ENCODE data around the gene CASKIN1.
"Not testable (repeated sequence)": the region's sequence is repeated elsewhere in the genome, so short reads cannot be mapped to it uniquely, and the experiment has no call there.

Gene CASKIN1

DNA sequence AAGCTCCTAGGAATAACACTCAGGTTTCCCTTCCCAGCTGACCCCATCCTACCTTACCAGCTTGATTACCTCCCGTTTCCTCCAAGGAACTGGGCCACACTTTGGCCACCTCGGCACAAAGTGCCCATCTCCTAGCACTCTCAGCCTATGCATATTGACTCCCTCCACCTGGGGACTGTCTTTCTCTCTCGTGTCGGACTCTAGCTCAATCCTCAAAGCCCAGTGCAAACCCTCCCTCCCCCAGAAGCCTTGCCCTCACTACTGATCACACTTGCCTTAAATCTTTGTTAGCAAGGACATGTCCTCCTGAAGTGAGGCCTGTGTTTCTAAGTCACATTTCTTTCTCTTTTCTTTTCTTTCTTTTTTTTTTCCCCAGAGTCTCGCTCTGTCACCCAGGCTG lies 50.6 kb downstream of the CASKIN1 start:
- peak overlapping the region; percentile 44 for H4K12ac ChIP-seq (ENCODE audit: low read depth, low read length)
- H2BK12ac ChIP-seq (ENCODE audit: low read length), result no peak overlapping the region
- H4K8ac ChIP-seq (ENCODE audit: low read depth, low read length), result no peak overlapping the region
- H3K14ac ChIP-seq (ENCODE audit: low read length), result no peak overlapping the region
- H3K18ac ChIP-seq (ENCODE audit: low read length), result no peak overlapping the region
- no peak for DNase-seq
- H3K4me3 ChIP-seq (ENCODE audit: low read depth, low read length), result no peak overlapping the region
- H3K36me3 ChIP-seq (ENCODE audit: control insufficient read depth in 1 of 2, insufficient read depth in 2 of 2, low read length in 2 of 2), result no peaks in the 10 kb centered on the region
- no peak overlapping the region for H3K9ac ChIP-seq (ENCODE audit: low read length)
- no peaks in the 10 kb centered on the region for H3K79me2 ChIP-seq (ENCODE audit: control insufficient read depth, insufficient read depth, low read length, poor library complexity)
- no peak overlapping the region for H2BK5ac ChIP-seq (ENCODE audit: low read depth, low read length, poor library complexity)
- no peak overlapping the region for H3K23ac ChIP-seq (ENCODE audit: low read length)
- H3K27me3 ChIP-seq (ENCODE audit: insufficient read depth, low read length), result no peaks in the 10 kb centered on the region
- H2AK5ac ChIP-seq (ENCODE audit: low read length), result no peak overlapping the region
- no peak overlapping the region for H3K4ac ChIP-seq (ENCODE audit: low read depth, low read length)
- H4K91ac ChIP-seq (ENCODE audit: low read depth, low read length), result no peak overlapping the region
- H3K4me1 ChIP-seq (ENCODE audit: control insufficient read depth in 1 of 2, insufficient read depth in 2 of 2, low read length in 2 of 2), result peaks cover 19 to 20% of the 10 kb centered on the region in 2 experiments
- WGBS (ENCODE audit: extremely low coverage, insufficient coverage, insufficient read length), result no CpG with 5 or more reads among the region's 5 CpGs
- H3K79me1 ChIP-seq (ENCODE audit: low read length), result no peaks in the 10 kb centered on the region
- no peak overlapping the region for H3K4me2 ChIP-seq (ENCODE audit: low read length)
- H2BK120ac ChIP-seq (ENCODE audit: insufficient read depth, low read length, poor library complexity), result no peak overlapping the region
- H2AFZ ChIP-seq (ENCODE audit: insufficient read depth, low read length, poor library complexity), result no peak overlapping the region
- no peaks in the 10 kb centered on the region for H3K9me3 ChIP-seq (ENCODE audit: insufficient read depth, low read depth, low read length)
- H3K27ac ChIP-seq (ENCODE audit: low read depth, low read length), result no peak overlapping the region

DNA sequence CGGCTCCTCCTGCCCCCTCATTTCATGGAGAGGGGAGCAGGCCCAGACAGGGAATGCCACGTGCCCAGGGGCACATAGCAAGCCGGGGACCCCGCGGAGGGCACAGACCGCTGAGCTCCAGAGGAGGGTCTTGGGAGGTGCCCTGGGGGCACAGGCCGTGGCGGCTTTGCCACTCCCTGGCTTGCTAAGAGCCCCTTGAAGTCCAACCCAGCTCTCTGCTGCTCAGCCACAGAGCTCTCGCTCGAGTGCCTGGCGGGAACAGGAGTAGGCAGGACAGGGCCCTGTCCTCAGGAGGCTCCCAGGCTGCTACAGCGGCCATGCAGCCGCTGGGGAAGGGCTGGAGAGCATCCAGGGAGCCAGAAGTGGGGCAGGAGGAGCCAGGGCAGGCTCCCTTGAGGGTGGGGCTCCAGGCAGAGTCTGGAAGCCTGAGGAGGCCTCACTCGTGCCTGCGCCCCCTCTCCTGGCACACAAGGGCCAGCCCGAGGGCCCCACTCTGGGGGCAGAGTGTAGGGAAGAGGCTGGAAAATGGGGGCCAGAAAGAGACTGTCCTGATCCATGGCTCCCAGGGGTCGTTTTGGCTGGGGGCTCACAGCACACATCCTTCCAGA lies 52.4 kb downstream of the CASKIN1 start:
- Histone ChIP-seq H2AFZ (ENCODE audit: insufficient read depth, low read length, poor library complexity) (no peak overlapping the region), H3K9ac (ENCODE audit: low read length) (no peak overlapping the region), H3K4me3 (ENCODE audit: low read depth, low read length) (no peak overlapping the region), H2BK120ac (ENCODE audit: insufficient read depth, low read length, poor library complexity) (no peak overlapping the region), H3K27me3 (ENCODE audit: insufficient read depth, low read length) (no peaks in the 10 kb centered on the region), H3K27ac (ENCODE audit: low read depth, low read length) (no peak overlapping the region), H2BK5ac (ENCODE audit: low read depth, low read length, poor library complexity) (no peak overlapping the region), H3K4me1 (ENCODE audit: control insufficient read depth in 1 of 2, insufficient read depth in 2 of 2, low read length in 2 of 2) (peaks cover 6 to 8% of the 10 kb centered on the region in 2 experiments), H2BK12ac (ENCODE audit: low read length) (no peak overlapping the region), H4K91ac (ENCODE audit: low read depth, low read length) (no peak overlapping the region), H3K36me3 (ENCODE audit: control insufficient read depth in 1 of 2, insufficient read depth in 2 of 2, low read length in 2 of 2) (no peaks in the 10 kb centered on the region), H2AK5ac (ENCODE audit: low read length) (no peak overlapping the region), H3K18ac (ENCODE audit: low read length) (no peak overlapping the region), H3K79me1 (ENCODE audit: low read length) (no peaks in the 10 kb centered on the region), H3K23ac (ENCODE audit: low read length) (no peak overlapping the region), H3K9me3 (ENCODE audit: insufficient read depth, low read depth, low read length) (no peaks in the 10 kb centered on the region), H4K8ac (ENCODE audit: low read depth, low read length) (no peak overlapping the region), H4K12ac (ENCODE audit: low read depth, low read length) (no peak overlapping the region), H3K4me2 (ENCODE audit: low read length) (no peak overlapping the region), H3K79me2 (ENCODE audit: control insufficient read depth, insufficient read depth, low read length, poor library complexity) (no peaks in the 10 kb centered on the region), H3K14ac (ENCODE audit: low read length) (no peak overlapping the region), H3K4ac (ENCODE audit: low read depth, low read length) (no peak overlapping the region)
- DNase-seq, result peak in 1 of 2 donors; percentile 34
- no CpG with 5 or more reads among the region's 17 CpGs for WGBS (ENCODE audit: extremely low coverage, insufficient coverage, insufficient read length)

DNA sequence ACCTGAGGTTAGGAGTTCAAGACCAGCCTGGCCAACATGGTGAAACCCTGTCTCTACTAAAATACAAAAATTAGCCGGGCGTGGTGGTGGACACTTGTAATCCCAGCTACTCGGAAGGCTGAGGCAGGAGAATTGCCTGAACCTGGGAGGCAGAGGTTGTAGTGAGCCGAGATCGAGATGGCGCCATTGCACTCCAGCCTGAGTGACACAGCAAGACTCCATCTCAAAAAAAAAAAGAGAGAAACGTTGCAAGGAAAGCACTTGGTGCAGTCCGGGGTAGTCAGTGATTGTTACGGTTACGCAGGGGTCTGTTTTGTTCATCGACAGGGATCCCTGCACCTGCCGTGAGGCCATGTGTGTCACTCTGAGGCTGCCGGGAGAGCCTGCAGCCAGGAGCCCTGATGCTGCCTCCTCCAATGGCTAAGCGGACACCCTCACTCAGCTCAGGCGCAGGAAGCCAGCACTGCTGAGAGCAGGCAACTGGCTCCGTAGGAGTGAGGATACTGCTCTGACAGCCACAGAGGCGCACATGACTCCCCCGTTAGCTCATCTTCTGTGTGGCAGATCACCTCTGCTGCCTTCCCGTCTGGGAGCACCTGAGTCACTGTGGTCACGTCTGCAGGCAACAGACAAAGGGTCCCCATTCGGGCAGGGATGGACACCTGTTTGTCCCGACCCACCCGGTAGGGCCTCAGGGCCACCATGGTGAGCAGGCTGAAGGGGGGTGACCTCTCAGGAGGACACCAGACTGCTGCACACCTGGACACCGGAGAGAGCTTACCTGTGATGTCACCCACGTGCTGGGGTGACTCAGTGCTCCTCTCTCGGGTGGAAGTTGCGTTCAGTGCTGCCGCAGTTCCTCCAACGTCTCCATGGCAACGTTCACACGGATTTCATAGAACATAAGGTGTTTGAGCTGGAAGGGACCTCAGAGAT lies 53.2 kb downstream of the CASKIN1 start:
- Histone ChIP-seq H3K4me1 (ENCODE audit: control insufficient read depth in 1 of 2, insufficient read depth in 2 of 2, low read length in 2 of 2) (peaks cover 2 to 3% of the 10 kb centered on the region in 2 experiments), H3K14ac (ENCODE audit: low read length) (no peak overlapping the region), H3K79me1 (ENCODE audit: low read length) (no peaks in the 10 kb centered on the region), H4K12ac (ENCODE audit: low read depth, low read length) (no peak overlapping the region), H3K4me3 (ENCODE audit: low read depth, low read length) (no peak overlapping the region), H3K36me3 (ENCODE audit: control insufficient read depth in 1 of 2, insufficient read depth in 2 of 2, low read length in 2 of 2) (no peaks in the 10 kb centered on the region), H2BK5ac (ENCODE audit: low read depth, low read length, poor library complexity) (no peak overlapping the region), H3K4ac (ENCODE audit: low read depth, low read length) (no peak overlapping the region), H4K8ac (ENCODE audit: low read depth, low read length) (no peak overlapping the region), H2BK120ac (ENCODE audit: insufficient read depth, low read length, poor library complexity) (no peak overlapping the region), H3K27ac (ENCODE audit: low read depth, low read length) (no peak overlapping the region), H3K27me3 (ENCODE audit: insufficient read depth, low read length) (no peaks in the 10 kb centered on the region), H3K9ac (ENCODE audit: low read length) (no peak overlapping the region), H2AFZ (ENCODE audit: insufficient read depth, low read length, poor library complexity) (no peak overlapping the region), H2BK12ac (ENCODE audit: low read length) (no peak overlapping the region), H3K23ac (ENCODE audit: low read length) (no peak overlapping the region), H2AK5ac (ENCODE audit: low read length) (no peak overlapping the region), H4K91ac (ENCODE audit: low read depth, low read length) (no peak overlapping the region), H3K79me2 (ENCODE audit: control insufficient read depth, insufficient read depth, low read length, poor library complexity) (no peaks in the 10 kb centered on the region), H3K9me3 (ENCODE audit: insufficient read depth, low read depth, low read length) (no peaks in the 10 kb centered on the region), H3K18ac (ENCODE audit: low read length) (no peak overlapping the region), H3K4me2 (ENCODE audit: low read length) (no peak overlapping the region)
- no CpG with 5 or more reads among the region's 31 CpGs for WGBS (ENCODE audit: extremely low coverage, insufficient coverage, insufficient read length)
- peak; percentile 61 to 87 for DNase-seq

DNA sequence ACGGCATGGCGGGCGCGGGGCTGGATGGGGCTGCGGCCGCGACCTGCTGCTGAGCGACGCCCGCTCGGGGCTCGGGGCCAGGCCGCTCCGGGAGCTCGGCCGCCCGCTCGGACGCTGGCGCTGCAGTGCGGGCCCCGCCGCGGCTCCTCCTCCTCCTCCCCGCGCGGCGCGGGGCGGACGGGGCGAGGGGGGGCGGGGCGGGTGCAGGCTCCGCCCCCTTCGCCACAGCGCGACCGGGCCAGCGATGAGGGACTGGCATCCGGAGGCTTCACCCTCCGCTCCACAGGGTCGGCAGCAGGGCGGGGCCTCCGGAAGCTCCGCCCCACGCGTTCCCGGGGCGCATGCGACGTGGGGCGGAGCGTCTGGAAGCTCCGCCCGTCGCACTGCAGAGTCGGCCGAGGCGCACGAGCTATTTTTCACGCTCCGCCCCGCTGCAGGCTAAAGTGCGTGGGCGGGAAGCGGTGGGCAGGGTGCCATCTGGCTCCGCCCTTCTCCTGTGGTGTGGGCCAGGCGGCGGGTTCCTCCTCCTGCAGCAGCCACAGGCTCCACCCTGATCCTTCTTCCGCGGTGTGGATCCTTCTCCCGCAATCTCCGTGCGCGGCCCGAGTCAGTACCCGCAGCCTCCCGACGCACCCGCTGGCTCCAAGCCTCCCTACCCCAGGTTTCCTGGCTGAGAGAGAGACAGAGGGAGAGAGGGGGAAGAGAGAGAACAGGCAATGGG lies 60.5 kb downstream of the CASKIN1 start, which contains the start of gene PKD1:
Gene PKD1 (minus strand): TSS at position 129 of the 721 bp plus-strand sequence. CDS start 209 bp downstream, outside the sequence.
- H2AK5ac ChIP-seq (ENCODE audit: low read length), result not testable (repeated sequence)
- no CpG with 5 or more reads among the region's 81 CpGs for WGBS (ENCODE audit: extremely low coverage, insufficient coverage, insufficient read length)

More for the DNA sequence above, 60.5 kb downstream of the CASKIN1 start, which contains the start of gene PKD1:
- H3K36me3 ChIP-seq (ENCODE audit: control insufficient read depth in 1 of 2, insufficient read depth in 2 of 2, low read length in 2 of 2); H2BK5ac ChIP-seq (ENCODE audit: low read depth, low read length, poor library complexity); H3K4me1 ChIP-seq (ENCODE audit: control insufficient read depth in 1 of 2, insufficient read depth in 2 of 2, low read length in 2 of 2); H3K27ac ChIP-seq (ENCODE audit: low read depth, low read length); H2BK120ac ChIP-seq (ENCODE audit: insufficient read depth, low read length, poor library complexity); H3K79me1 ChIP-seq (ENCODE audit: low read length); H3K9ac ChIP-seq (ENCODE audit: low read length); H3K4ac ChIP-seq (ENCODE audit: low read depth, low read length); H3K23ac ChIP-seq (ENCODE audit: low read length); H3K79me2 ChIP-seq (ENCODE audit: control insufficient read depth, insufficient read depth, low read length, poor library complexity); H2BK12ac ChIP-seq (ENCODE audit: low read length); H2AFZ ChIP-seq (ENCODE audit: insufficient read depth, low read length, poor library complexity); H3K9me3 ChIP-seq (ENCODE audit: insufficient read depth, low read depth, low read length); H3K27me3 ChIP-seq (ENCODE audit: insufficient read depth, low read length): not testable (repeated sequence)
- DNase-seq, result peak; percentile 91 to 93
- peak within 1 kb of the TSS; percentile 19 for H3K18ac ChIP-seq (ENCODE audit: low read length)
- peak within 1 kb of the TSS; percentile 68 for H3K4me3 ChIP-seq (ENCODE audit: low read depth, low read length)
- H4K91ac ChIP-seq (ENCODE audit: low read depth, low read length), result peak within 1 kb of the TSS; percentile 24
- peak within 1 kb of the TSS; percentile 58 for H4K8ac ChIP-seq (ENCODE audit: low read depth, low read length)
- H3K4me2 ChIP-seq (ENCODE audit: low read length), result peak within 1 kb of the TSS; percentile 64
- peak within 1 kb of the TSS; percentile 32 for H3K14ac ChIP-seq (ENCODE audit: low read length)
- peak within 1 kb of the TSS; percentile 75 for H4K12ac ChIP-seq (ENCODE audit: low read depth, low read length)
